H1 (cell line): ENCODE data around the gene RORB. TPM values are rescaled to one million over a fixed set of nuclear protein-coding genes. Genes with fewer than 3 reads are reported as not detected.

Experiments
- CTCF ChIA-PET: fragments of 300-600 bp; sonication (Branson Sonifier 250); formaldehyde crosslinking; loops from one replicate; lab custom pipeline; 2021; ENCODE audit not compliant: partially characterized antibody; lab: Charles Lee
- POLR2A ChIA-PET: fragments of 300-600 bp; sonication (Branson Sonifier 250); formaldehyde crosslinking; loops from one replicate; lab custom pipeline; 2021; ENCODE audit warnings: inconsistent platforms; ENCODE audit not compliant: partially characterized antibody; lab: Charles Lee
- DNase-seq, 2 experiments: peaks; one replicate each; pipeline versions ENCODE4 v3.0.0 to v3.0.0-alpha.2; 2010 to 2022; ENCODE audit warnings: low spot score in 2 of 2, low read depth in 1 of 2, mixed read lengths in 1 of 2
- FAIRE-seq: peaks from 2 replicates; lab custom pipeline; 2011; peaks lifted over from hg19 to GRCh38; lab: Jason Lieb, UNC
- H2AFZ ChIP-seq: 2 replicates; pipeline ENCODE4 v1.8.1; 2012; ENCODE audit warnings: low read length, inconsistent platforms
- H2AK5ac ChIP-seq: 2 replicates; pipeline ENCODE4 v1.6.1; 2013; ENCODE audit warnings: low read depth, low read length
- H2BK120ac ChIP-seq: replicated peaks from 2 replicates; pipeline ENCODE3; 2013; ENCODE audit warnings: low read depth, low read length, inconsistent platforms
- H2BK12ac ChIP-seq: 2 replicates; pipeline ENCODE4 v1.6.1; 2013; ENCODE audit warnings: low read depth, low read length
- H2BK15ac ChIP-seq: 2 replicates; pipeline ENCODE4 v1.6.1; 2013; ENCODE audit warnings: low read length
- H2BK20ac ChIP-seq: 2 replicates; pipeline ENCODE4 v1.6.1; 2013; ENCODE audit warnings: low read length
- H2BK5ac ChIP-seq: 2 replicates; pipeline ENCODE4 v1.6.1; 2013; ENCODE audit warnings: low read depth, low read length
- H3K14ac ChIP-seq: 2 replicates; pipeline ENCODE4 v1.6.1; 2013; ENCODE audit warnings: inconsistent platforms; ENCODE audit not compliant: insufficient read length
- H3K18ac ChIP-seq: 2 replicates; pipeline ENCODE4 v1.6.1; 2013; ENCODE audit warnings: low read length; ENCODE audit errors: extremely low read depth
- H3K23ac ChIP-seq: 2 replicates; pipeline ENCODE4 v1.6.1; 2013; ENCODE audit warnings: inconsistent platforms; ENCODE audit not compliant: insufficient read length
- H3K23me2 ChIP-seq: 2 replicates; pipeline ENCODE4 v1.6.1; 2013; ENCODE audit warnings: low read depth, low read length
- H3K27ac ChIP-seq: 2 replicates; pipeline ENCODE4 v1.6.1; 2011; ENCODE audit warnings: low read depth, low read length, inconsistent platforms
- H3K27me3 ChIP-seq, 4 experiments: replicated peaks in 1 of 4; 1 replicate in 1 of 4; 2 replicates in 3 of 4; pipeline versions ENCODE4 v1.6.1 to v1.8.1; 2011 to 2013; ENCODE audit warnings: low read length in 3 of 4, mild to moderate bottlenecking in 3 of 4, inconsistent platforms in 2 of 4, mixed read lengths in 2 of 4, moderate library complexity in 1 of 4; ENCODE audit not compliant: control insufficient read depth in 3 of 4, insufficient read depth in 3 of 4; ENCODE audit errors: extremely low read depth in 1 of 4
- H3K36me3 ChIP-seq, 4 experiments: 2 replicates each; pipeline versions ENCODE4 v1.6.1 to v1.8.1; 2011 to 2013; ENCODE audit warnings: mild to moderate bottlenecking in 4 of 4, low read length in 3 of 4, moderate library complexity in 2 of 4, control low read depth in 1 of 4, inconsistent platforms in 1 of 4; ENCODE audit not compliant: insufficient read depth in 4 of 4, control insufficient read depth in 2 of 4
- H3K4ac ChIP-seq: replicated peaks from 2 replicates; pipeline ENCODE3; 2013; ENCODE audit warnings: low read length, low read depth, mixed read lengths, inconsistent platforms; ENCODE audit not compliant: insufficient read length
- H3K4me1 ChIP-seq, 4 experiments: replicated peaks in 1 of 4; 1 replicate in 1 of 4; 2 replicates in 3 of 4; pipeline versions ENCODE4 v1.6.1 to v1.8.1; 2011 to 2013; ENCODE audit warnings: low read length in 3 of 4, inconsistent platforms in 2 of 4, mixed read lengths in 1 of 4; ENCODE audit not compliant: insufficient read depth in 4 of 4, control insufficient read depth in 3 of 4
- H3K4me2 ChIP-seq, 2 experiments: 2 replicates each; pipeline versions ENCODE4 v1.6.1 to v1.8.1; 2011 to 2013; ENCODE audit warnings: low read depth in 2 of 2, low read length in 2 of 2, control low read depth in 1 of 2, inconsistent platforms in 1 of 2, mild to moderate bottlenecking in 1 of 2; ENCODE audit not compliant: insufficient read depth in 1 of 2
- H3K4me3 ChIP-seq, 4 experiments: fragments of 200-600, 300-600 bp in 1 of 4; sonication (generic), shearing (Covaris generic), sonication (Bioruptor Twin) in 1 of 4; 2 replicates each; pipeline versions ENCODE4 v1.5.1 to v1.8.1; 2011 to 2016; ENCODE audit warnings: low read length in 4 of 4, low read depth in 3 of 4, control low read depth in 2 of 4, inconsistent platforms in 2 of 4, mild to moderate bottlenecking in 2 of 4, mixed read lengths in 1 of 4, moderate library complexity in 1 of 4; ENCODE audit not compliant: insufficient read depth in 2 of 4; ENCODE audit errors: extremely low read depth in 1 of 4
- H3K56ac ChIP-seq: replicated peaks from 2 replicates; pipeline ENCODE3; 2013; ENCODE audit warnings: low read depth, mild to moderate bottlenecking, mixed read lengths, low read length, inconsistent platforms; ENCODE audit not compliant: insufficient read length
- H3K79me1 ChIP-seq: 2 replicates; pipeline ENCODE4 v1.6.1; 2013; ENCODE audit warnings: low read depth, low read length, control low read depth
- H3K79me2 ChIP-seq, 2 experiments: 2 replicates each; pipeline versions ENCODE4 v1.6.1 to v1.8.1; 2012 to 2013; ENCODE audit warnings: low read length in 2 of 2, mild to moderate bottlenecking in 2 of 2, inconsistent platforms in 1 of 2; ENCODE audit not compliant: insufficient read depth in 2 of 2, control insufficient read depth in 1 of 2
- H3K9ac ChIP-seq, 4 experiments: replicated peaks in 1 of 4; 1 replicate in 1 of 4; 2 replicates in 3 of 4; pipeline versions ENCODE4 v1.6.1 to v1.8.1; 2011 to 2013; ENCODE audit warnings: low read depth in 3 of 4, low read length in 3 of 4, control low read depth in 2 of 4, mild to moderate bottlenecking in 2 of 4, moderate library complexity in 2 of 4, inconsistent platforms in 1 of 4; ENCODE audit errors: extremely low read depth in 1 of 4
- H3K9me3 ChIP-seq, 2 experiments: 2 replicates each; pipeline versions ENCODE4 v1.6.1 to v1.8.1; 2012 to 2013; ENCODE audit warnings: mild to moderate bottlenecking in 2 of 2, moderate library complexity in 2 of 2, control low read depth in 1 of 2, inconsistent platforms in 1 of 2, low read depth in 1 of 2, low read length in 1 of 2, mixed read lengths in 1 of 2; ENCODE audit not compliant: insufficient read depth in 2 of 2
- H4K20me1 ChIP-seq, 2 experiments: replicated peaks in 1 of 2; 2 replicates each; pipeline versions ENCODE3 to v1.8.1; 2011 to 2013; ENCODE audit warnings: inconsistent platforms in 2 of 2, low read length in 2 of 2, mild to moderate bottlenecking in 1 of 2; ENCODE audit not compliant: insufficient read depth in 2 of 2, control insufficient read depth in 1 of 2
- H4K5ac ChIP-seq: 2 replicates; pipeline ENCODE4 v1.6.1; 2013; ENCODE audit warnings: low read length, low read depth, mixed read lengths, inconsistent platforms; ENCODE audit not compliant: insufficient read length
- H4K8ac ChIP-seq: 2 replicates; pipeline ENCODE4 v1.8.0; 2013; ENCODE audit warnings: mild to moderate bottlenecking, moderate library complexity, low read length, inconsistent platforms; ENCODE audit not compliant: insufficient read depth; ENCODE audit errors: extremely low read depth
- H4K91ac ChIP-seq: replicated peaks from 2 replicates; pipeline ENCODE3; 2013; ENCODE audit warnings: low read length, mixed read lengths, inconsistent platforms; ENCODE audit not compliant: insufficient read length
- BACH1 ChIP-seq: IDR thresholded peaks from 2 replicates; pipeline ENCODE4 v1.6.1; 2012; ENCODE audit warnings: low read length, improper control_type of control experiment
- EP300 ChIP-seq, 2 experiments: IDR thresholded peaks; 1 replicate in 1 of 2; 2 replicates in 1 of 2; pipeline ENCODE4 v1.6.1; 2011 to 2012; ENCODE audit warnings: low read depth in 2 of 2, low read length in 2 of 2, mild to moderate bottlenecking in 2 of 2, borderline replicate concordance in 1 of 2, inconsistent platforms in 1 of 2, moderate library complexity in 1 of 2
- EZH2 ChIP-seq: fragments of 200-600 bp; sonication (generic); IDR thresholded peaks from 2 replicates; pipeline ENCODE4 v1.7.1; 2012; ENCODE audit warnings: low read depth, mild to moderate bottlenecking, moderate library complexity, low read length, inconsistent platforms; ENCODE audit not compliant: severe bottlenecking
- RBBP5 ChIP-seq: IDR thresholded peaks from 2 replicates; pipeline ENCODE4 v1.7.1; 2012; ENCODE audit warnings: low read depth, mild to moderate bottlenecking, inconsistent platforms, low read length, moderate library complexity, borderline replicate concordance
- SIRT6 ChIP-seq: IDR thresholded peaks from one replicate; pipeline ENCODE4 v1.7.1; 2012; ENCODE audit warnings: low read length, inconsistent platforms
- TBP ChIP-seq: IDR thresholded peaks from 2 replicates; pipeline ENCODE4 v1.6.1; 2011; ENCODE audit warnings: low read depth, low read length, improper control_type of control experiment
- WGBS, 2 experiments: shearing (Covaris generic) in 1 of 2; methylation state at CpG; one replicate each; pipeline versions ENCODE4 v1.1.6 to v1.1.7; 2013 to 2015; ENCODE audit warnings: low lambda C conversion rate in 2 of 2, mixed read lengths in 2 of 2, inconsistent platforms in 1 of 2, low coverage in 1 of 2, missing lambda C conversion rate in 1 of 2; ENCODE audit not compliant: insufficient replicate concordance in 2 of 2, insufficient coverage in 1 of 2, insufficient read length in 1 of 2; ENCODE audit errors: extremely low coverage in 1 of 2, missing lambda C conversion rate in 1 of 2; 5-methylcytosine and 5-hydroxymethylcytosine counted together
- polyA plus RNA-seq, 7 experiments: library from polyadenylated mRNA; depleted of rRNA in 3 of 7; stranded (reverse) in 5 of 7; unstranded in 2 of 7; fragments of >200 nt in 5 of 7; fragments of 200-250 nt in 2 of 7; gene quantifications; 1 replicate in 5 of 7; 2 replicates in 1 of 7; 4 replicates in 1 of 7; pipeline versions ENCODE4 v1.2.1 to v1.2.3, GENCODE V29; 2011 to 2013; ENCODE audit warnings: missing spikeins in 2 of 7, mixed read lengths in 2 of 7
- total RNA-seq: library from RNA; stranded (reverse); fragmentation: NEBNext Ultra II Directional; extraction: Animal tissue kit (Norgen Biotek cat#: 25700); gene quantifications from 2 replicates; pipeline ENCODE4 v1.2.1, GENCODE V29; 2021
- TF ChIP-seq, protein P1 (sequence below): IDR thresholded peaks from 2 replicates; pipeline ENCODE4 v1.6.1; 2011; ENCODE audit warnings: low read depth, mild to moderate bottlenecking, low read length; ENCODE audit not compliant: insufficient read depth

Gene RORB
- total and polyA plus RNA-seq, 2 of the 8 experiments (the other 6 are each of a cell fraction or from before 2014, with no cell fraction given), result 2.3 to 7.1 TPM

- Histone ChIP-seq H2BK15ac (no peak overlapping the region), H2BK5ac (no peak overlapping the region), H2BK120ac (no peak overlapping the region), H3K9ac (no peak overlapping the region), H3K4me2 (no peak overlapping the region), H3K56ac (no peak overlapping the region), H3K27me3 (no peaks in the 10 kb centered on the region), H4K91ac (no peak overlapping the region), H3K36me3 (peaks cover 0 to 2% (median 0%) of the 10 kb centered on the region in 4 experiments; a peak in 1 of 8 replicates), H3K23ac (no peak overlapping the region), H3K18ac (no peak overlapping the region), H4K5ac (no peak overlapping the region), H3K4ac (no peak overlapping the region), H2AFZ (no peak overlapping the region), H3K4me3 (no peak overlapping the region), H4K20me1 (no peaks in the 10 kb centered on the region), H3K27ac (no peak overlapping the region), H3K79me1 (no peaks in the 10 kb centered on the region), H2BK20ac (no peak overlapping the region), H3K79me2 (no peaks in the 10 kb centered on the region), H3K9me3 (peaks cover 10 to 14% of the 10 kb centered on the region in 2 experiments), H3K4me1 (no peaks in the 10 kb centered on the region), H3K23me2 (no peaks in the 10 kb centered on the region), H2BK12ac (no peak overlapping the region), H2AK5ac (no peak overlapping the region), H3K14ac (no peak overlapping the region), H4K8ac (no peak overlapping the region)
- POLR2A ChIA-PET, result no interaction called here
- no peak for DNase-seq
- 82% methylated on average over 1 of the region's 1 CpG; no CpG with 5 or more reads in 1 of the 2 experiments for WGBS, 2 experiments
- no peak for FAIRE-seq
- CTCF ChIA-PET, result no interaction called here
- TF ChIP-seq BACH1 (no peak), EP300 (IDR thresholded peaks at IDR 0.05; ENCODE audit: borderline replicate concordance in 1 of 2, low read depth in 2 of 2, low read length in 2 of 2) (no peak), EZH2 (no peak), RBBP5 (no peak), SIRT6 (no peak), TBP (no peak)
- TF ChIP-seq, protein P1, sequence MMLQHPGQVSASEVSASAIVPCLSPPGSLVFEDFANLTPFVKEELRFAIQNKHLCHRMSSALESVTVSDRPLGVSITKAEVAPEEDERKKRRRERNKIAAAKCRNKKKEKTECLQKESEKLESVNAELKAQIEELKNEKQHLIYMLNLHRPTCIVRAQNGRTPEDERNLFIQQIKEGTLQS, result no peak
Measured at GRCh38 chr9:74479711-74480110, 17.4 kb upstream of the RORB start.
